Osteoblast (primary cell): ENCODE measurements around the gene ACTL7B. TPM values are rescaled to one million over a fixed set of nuclear protein-coding genes. Genes with fewer than 3 reads are reported as not detected.
"Not testable (repeated sequence)": the region's sequence is repeated elsewhere in the genome, so short reads cannot be mapped to it uniquely, and the experiment has no call there.

Source experiments
- DNase-seq: peaks from one replicate; pipeline ENCODE4 v3.0.0; 2011; ENCODE audit warnings: low spot score, mixed read lengths; ENCODE audit not compliant: insufficient read length; ENCODE audit errors: missing footprints
- H2AFZ ChIP-seq: 2 replicates; pipeline ENCODE4 v1.6.0; 2011; ENCODE audit warnings: mild to moderate bottlenecking, low read length
- H3K27ac ChIP-seq: 2 replicates; pipeline ENCODE4 v1.5.1; 2011; ENCODE audit warnings: mild to moderate bottlenecking, low read depth, low read length, moderate library complexity
- H3K27me3 ChIP-seq: 2 replicates; pipeline ENCODE4 v1.6.0; 2012; ENCODE audit warnings: mild to moderate bottlenecking, control low read depth, inconsistent platforms, low read length, moderate library complexity; ENCODE audit not compliant: insufficient read depth
- H3K36me3 ChIP-seq: 2 replicates; pipeline ENCODE4 v1.5.1; 2011; ENCODE audit warnings: mild to moderate bottlenecking, low read length, control low read depth, moderate library complexity; ENCODE audit not compliant: insufficient read depth
- H3K4me1 ChIP-seq: 2 replicates; pipeline ENCODE4 v1.5.1; 2011; ENCODE audit warnings: mild to moderate bottlenecking, low read length, control low read depth, moderate library complexity; ENCODE audit not compliant: insufficient read depth
- H3K4me2 ChIP-seq: 2 replicates; pipeline ENCODE4 v1.6.0; 2011; ENCODE audit warnings: mild to moderate bottlenecking, low read length; ENCODE audit not compliant: insufficient read depth
- H3K4me3 ChIP-seq: fragments of 200-600 bp; sonication (generic); 3 replicates; pipeline ENCODE4 v1.5.1; 2012; ENCODE audit warnings: mild to moderate bottlenecking, low read length, inconsistent platforms; ENCODE audit not compliant: insufficient read depth
- H3K79me2 ChIP-seq: 2 replicates; pipeline ENCODE4 v1.6.0; 2012; ENCODE audit warnings: mild to moderate bottlenecking, low read length, control low read depth, inconsistent platforms; ENCODE audit not compliant: insufficient read depth
- H3K9me3 ChIP-seq: 2 replicates; pipeline ENCODE4 v1.5.1; 2011; ENCODE audit warnings: low read depth, low read length, control low read depth
- H4K20me1 ChIP-seq: 2 replicates; pipeline ENCODE4 v1.6.0; 2012; ENCODE audit warnings: mild to moderate bottlenecking, low read length, control low read depth; ENCODE audit not compliant: insufficient read depth
- total RNA-seq: library from RNA; depleted of rRNA; stranded (reverse); fragments of >200 nt; gene quantifications from 2 replicates; pipeline ENCODE4 v1.2.3, GENCODE V29; 2012
- TF ChIP-seq, protein P1 (sequence below): IDR thresholded peaks from 2 replicates; pipeline ENCODE4 v1.5.1; 2011; ENCODE audit warnings: mild to moderate bottlenecking, low read depth, low read length, moderate library complexity; ENCODE audit errors: extremely low read depth

Gene ACTL7B
- total RNA-seq, 1 donor, result not detected

DNA sequence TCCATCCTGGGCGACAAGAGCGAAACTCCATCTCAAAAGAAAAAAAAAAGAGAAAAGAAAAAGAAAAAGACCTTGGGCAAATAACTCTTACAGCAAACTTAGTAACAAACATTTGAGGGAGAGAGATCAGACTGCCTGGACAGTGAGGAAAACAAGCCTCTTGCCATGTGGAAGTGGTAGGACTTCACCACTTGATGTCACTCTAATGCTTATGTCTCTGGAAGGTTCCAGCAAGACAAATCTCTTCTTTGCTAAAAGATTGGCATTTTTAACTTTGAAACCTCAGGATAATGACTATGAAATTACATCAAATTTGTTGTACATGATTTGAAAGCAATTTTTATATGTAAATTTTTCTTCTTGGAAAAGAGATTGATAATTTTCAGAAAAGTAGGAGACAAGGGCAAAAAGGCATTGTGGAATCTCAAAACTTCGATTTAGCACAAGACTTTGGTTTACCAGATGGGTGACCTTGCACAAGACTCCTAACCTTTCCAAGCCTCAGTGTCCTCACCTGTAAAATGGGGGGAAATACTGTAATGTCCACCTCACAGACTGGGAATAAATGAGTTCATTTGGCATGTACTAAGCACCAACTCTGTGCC, 5.4 kb downstream of the ACTL7B start:
- H2AFZ ChIP-seq, result no peak overlapping the region
- no peaks in the 10 kb centered on the region for H3K79me2 ChIP-seq
- H3K4me2 ChIP-seq, result no peak overlapping the region
- H3K9me3 ChIP-seq, result no peaks in the 10 kb centered on the region
- H4K20me1 ChIP-seq, result no peaks in the 10 kb centered on the region
- H3K4me3 ChIP-seq, result no peak overlapping the region
- DNase-seq, result peak; percentile 83
- H3K4me1 ChIP-seq, result no peaks in the 10 kb centered on the region
- no peaks in the 10 kb centered on the region for H3K36me3 ChIP-seq
- H3K27me3 ChIP-seq, result peaks cover 14% of the 10 kb centered on the region
- TF ChIP-seq, protein P1, sequence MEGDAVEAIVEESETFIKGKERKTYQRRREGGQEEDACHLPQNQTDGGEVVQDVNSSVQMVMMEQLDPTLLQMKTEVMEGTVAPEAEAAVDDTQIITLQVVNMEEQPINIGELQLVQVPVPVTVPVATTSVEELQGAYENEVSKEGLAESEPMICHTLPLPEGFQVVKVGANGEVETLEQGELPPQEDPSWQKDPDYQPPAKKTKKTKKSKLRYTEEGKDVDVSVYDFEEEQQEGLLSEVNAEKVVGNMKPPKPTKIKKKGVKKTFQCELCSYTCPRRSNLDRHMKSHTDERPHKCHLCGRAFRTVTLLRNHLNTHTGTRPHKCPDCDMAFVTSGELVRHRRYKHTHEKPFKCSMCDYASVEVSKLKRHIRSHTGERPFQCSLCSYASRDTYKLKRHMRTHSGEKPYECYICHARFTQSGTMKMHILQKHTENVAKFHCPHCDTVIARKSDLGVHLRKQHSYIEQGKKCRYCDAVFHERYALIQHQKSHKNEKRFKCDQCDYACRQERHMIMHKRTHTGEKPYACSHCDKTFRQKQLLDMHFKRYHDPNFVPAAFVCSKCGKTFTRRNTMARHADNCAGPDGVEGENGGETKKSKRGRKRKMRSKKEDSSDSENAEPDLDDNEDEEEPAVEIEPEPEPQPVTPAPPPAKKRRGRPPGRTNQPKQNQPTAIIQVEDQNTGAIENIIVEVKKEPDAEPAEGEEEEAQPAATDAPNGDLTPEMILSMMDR, result peak; percentile 44
- H3K27ac ChIP-seq, result no peak overlapping the region

DNA sequence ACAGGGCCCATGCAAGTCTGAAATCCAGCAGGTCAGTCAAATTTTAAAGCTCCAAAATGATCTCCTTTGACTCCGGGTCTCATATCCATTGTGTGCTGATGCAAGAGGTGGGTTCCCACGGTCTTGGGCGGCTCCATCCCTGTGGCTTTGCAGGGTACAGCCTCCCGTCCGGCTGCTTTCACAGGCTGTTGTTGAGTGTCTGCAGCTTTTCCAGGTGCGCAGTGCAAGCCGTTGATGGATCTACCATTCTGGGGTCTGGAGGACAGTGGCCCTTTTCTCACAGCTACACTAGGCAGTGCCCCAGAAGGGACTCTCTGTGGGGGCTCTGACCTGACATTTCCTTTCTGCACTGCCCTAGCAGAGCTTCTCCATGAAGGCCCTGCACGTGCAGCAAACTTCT, 7.5 kb downstream of the ACTL7B start:
- H3K27ac ChIP-seq, H3K4me3 ChIP-seq, H3K79me2 ChIP-seq, H3K9me3 ChIP-seq, H3K4me1 ChIP-seq, H4K20me1 ChIP-seq, H3K4me2 ChIP-seq, DNase-seq, H2AFZ ChIP-seq, H3K36me3 ChIP-seq: not testable (repeated sequence)
- peaks cover 15% of the 10 kb centered on the region for H3K27me3 ChIP-seq

DNA sequence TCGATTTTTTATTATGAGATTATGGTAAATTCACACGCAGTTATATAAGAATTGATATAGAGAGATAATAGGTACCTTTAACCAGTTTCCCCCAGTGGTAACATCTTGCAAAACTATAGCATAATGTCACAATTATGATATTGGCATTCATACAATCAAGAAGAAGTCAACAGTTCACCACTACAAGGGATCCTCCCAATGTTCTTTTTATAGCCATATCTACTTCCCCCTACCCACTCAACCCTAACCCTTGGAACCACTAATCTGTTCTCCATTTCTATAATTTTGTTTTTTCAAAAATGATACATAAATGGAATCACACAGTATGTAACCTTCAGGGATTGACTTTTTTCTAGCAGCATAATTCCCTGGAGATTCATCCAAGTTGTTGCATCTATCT, 9.8 kb downstream of the ACTL7B start:
- TF ChIP-seq, protein P1, result no peak
- H3K27ac ChIP-seq, result no peak overlapping the region
- H4K20me1 ChIP-seq, result no peaks in the 10 kb centered on the region
- H3K4me1 ChIP-seq, result no peaks in the 10 kb centered on the region
- H2AFZ ChIP-seq, result no peak overlapping the region
- no peak overlapping the region for H3K4me2 ChIP-seq
- no peak for DNase-seq
- peaks cover 13% of the 10 kb centered on the region for H3K27me3 ChIP-seq
- no peak overlapping the region for H3K4me3 ChIP-seq
- H3K79me2 ChIP-seq, result no peaks in the 10 kb centered on the region
- H3K36me3 ChIP-seq, result no peaks in the 10 kb centered on the region
- H3K9me3 ChIP-seq, result no peaks in the 10 kb centered on the region

DNA sequence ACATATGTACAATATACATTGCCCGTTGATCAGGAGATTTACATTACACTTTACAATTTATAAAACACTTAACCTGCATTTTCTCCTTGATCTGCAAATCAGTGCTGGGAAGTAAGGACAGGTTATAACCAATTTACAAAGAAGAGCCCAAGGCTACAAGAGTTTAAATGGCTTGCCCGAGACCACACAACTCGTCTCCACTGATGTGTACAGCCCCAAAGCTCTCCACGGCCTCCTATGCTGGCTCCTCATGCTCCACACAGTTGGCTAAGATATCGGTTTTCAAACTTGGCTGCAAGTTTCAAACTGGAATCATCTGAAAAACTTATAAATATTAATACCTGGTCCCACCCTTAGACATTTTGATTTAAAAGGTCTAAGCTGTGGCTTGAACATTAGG, 10.3 kb downstream of the ACTL7B start:
- no peak for DNase-seq
- Histone ChIP-seq H3K9me3 (no peaks in the 10 kb centered on the region), H3K27me3 (peaks cover 13% of the 10 kb centered on the region), H3K4me3 (no peak overlapping the region), H3K36me3 (no peaks in the 10 kb centered on the region), H3K79me2 (no peaks in the 10 kb centered on the region), H3K27ac (no peak overlapping the region), H3K4me1 (no peaks in the 10 kb centered on the region), H3K4me2 (no peak overlapping the region), H2AFZ (no peak overlapping the region), H4K20me1 (no peaks in the 10 kb centered on the region)
- TF ChIP-seq, protein P1, result no peak
